SU-DHL-6 (cell line): ENCODE measurements around the gene JTB.

ENCODE experiments used
- CTCF ChIP-seq: fragments of 200-600 bp; sonication (generic); IDR thresholded peaks from one replicate; pipeline ENCODE4 v1.5.1; 2017; ENCODE audit warnings: antibody characterized with exemption, mild to moderate bottlenecking, low read length, moderate library complexity; ENCODE audit not compliant: insufficient read depth, poor library complexity, severe bottlenecking
- EZH2phosphoT487 ChIP-seq: fragments of 200-600 bp; sonication (generic), shearing (Covaris generic); conservative IDR thresholded peaks from 2 replicates; pipeline ENCODE4 v1.6.1; 2018; ENCODE audit warnings: mild to moderate bottlenecking, antibody characterized with exemption, low read length, moderate library complexity, mixed read lengths

DNA sequence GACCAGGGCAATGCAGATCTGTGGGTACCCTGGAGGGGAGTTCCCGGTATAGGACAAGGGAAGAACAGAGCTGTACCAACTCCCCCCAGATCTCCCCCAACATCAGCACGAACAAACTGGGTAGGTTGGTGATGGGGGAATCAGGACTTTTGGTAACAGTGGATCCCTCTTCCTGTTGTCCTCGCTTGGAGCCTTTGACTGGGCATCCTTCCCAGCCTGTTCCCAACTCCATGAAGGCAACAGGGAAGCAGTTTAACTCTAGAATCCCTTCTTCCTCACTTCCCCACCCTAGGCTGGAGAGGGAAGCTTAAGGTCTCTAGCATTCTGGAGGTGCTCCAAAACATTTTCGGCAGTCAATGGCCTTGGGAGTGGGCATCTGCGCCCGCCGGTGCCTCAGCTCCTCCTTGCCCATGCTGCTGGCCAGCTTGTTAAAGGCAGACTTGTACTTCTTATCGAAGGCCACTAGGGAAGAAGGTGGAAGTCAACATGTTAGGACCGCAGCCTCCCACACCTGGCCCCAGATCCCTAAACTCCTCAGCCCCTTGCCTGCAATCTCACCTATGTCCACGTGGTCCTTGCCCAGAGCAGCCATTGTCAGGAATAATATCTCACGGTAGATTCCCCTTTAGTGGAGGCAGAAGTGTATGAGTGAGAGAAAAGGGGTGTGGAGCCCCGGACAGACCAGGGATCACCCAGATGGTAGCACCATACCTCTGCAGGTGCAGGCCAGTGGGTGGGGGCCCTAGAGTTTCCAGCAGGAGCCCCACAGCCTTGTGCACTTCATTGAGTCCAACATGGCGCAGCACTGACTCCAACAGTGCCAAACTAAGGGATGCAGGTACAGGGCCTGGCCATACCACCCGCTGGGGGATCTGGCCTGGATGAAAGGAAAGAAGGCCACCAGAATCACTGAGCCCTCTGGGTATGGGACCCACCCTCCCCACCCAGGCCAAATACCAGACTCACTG is 47.2 kb downstream of the JTB start:
- TF ChIP-seq CTCF (no peak), EZH2phosphoT487 (no peak)
